Measurements from ENCODE around the gene FLOT2. TPM values are rescaled to one million over a fixed set of nuclear protein-coding genes. Genes with fewer than 3 reads are reported as not detected.

The FLOT2 gene
- total and polyA plus RNA-seq, 5 donors from 2014 or later: 167 to 345 (median 299) TPM

Other genes with a start within 250 kb of the FLOT2 start
- 41.9 TPM for gene SDF2, start 235.8 kb downstream of the FLOT2 start, total RNA-seq
- 100 to 1,000 TPM in 3 of 4 donors, 10 to 100 TPM in 1; 96.5 to 121 (median 112) TPM for gene SDF2, start 235.8 kb downstream of the FLOT2 start, polyA plus RNA-seq
- gene SUPT6H, start 235.5 kb downstream of the FLOT2 start, total RNA-seq: 167 TPM
- gene SUPT6H, start 235.5 kb downstream of the FLOT2 start, polyA plus RNA-seq: 1 to 10 TPM; 8.3 to 9.2 (median 8.9) TPM
- 5.3 TPM for gene PROCA1, start 185.8 kb downstream of the FLOT2 start, total RNA-seq
- gene PROCA1, start 185.8 kb downstream of the FLOT2 start, polyA plus RNA-seq: under 1 TPM in 3 of 4 donors, not detected in 1; 0.37 to 0.67 (median 0.63) TPM
- gene RAB34, start 179.9 kb downstream of the FLOT2 start, total RNA-seq: 4.0 TPM
- gene RAB34, start 179.9 kb downstream of the FLOT2 start, polyA plus RNA-seq: 10 to 100 TPM in 1 of 4 donors, 1 to 10 TPM in 3; 6.6 to 11.5 (median 6.9) TPM
- gene RPL23A, start 177.7 kb downstream of the FLOT2 start, total RNA-seq: 2,050 TPM
- gene RPL23A, start 177.7 kb downstream of the FLOT2 start, polyA plus RNA-seq: 1,000 to 10,000 TPM; 4,206 to 5,707 (median 4,669) TPM
- gene TLCD1, start 171.5 kb downstream of the FLOT2 start, total RNA-seq: 1.3 TPM
- not detected for gene TLCD1, start 171.5 kb downstream of the FLOT2 start, polyA plus RNA-seq
- gene NEK8, start 168.9 kb downstream of the FLOT2 start, total RNA-seq: 7.5 TPM
- gene NEK8, start 168.9 kb downstream of the FLOT2 start, polyA plus RNA-seq: 1 to 10 TPM; 1.8 to 2.6 (median 2.0) TPM
- 320 TPM for gene TRAF4, start 153.7 kb downstream of the FLOT2 start, total RNA-seq
- gene TRAF4, start 153.7 kb downstream of the FLOT2 start, polyA plus RNA-seq: 1 to 10 TPM; 1.1 to 2.9 (median 1.7) TPM
- gene FAM222B, start 54.9 kb downstream of the FLOT2 start, total RNA-seq: 23.4 TPM
- 10 to 100 TPM in 2 of 4 donors, 1 to 10 TPM in 2; 4.4 to 13.5 (median 11.1) TPM for gene FAM222B, start 54.9 kb downstream of the FLOT2 start, polyA plus RNA-seq
- gene ERAL1, start 42.7 kb downstream of the FLOT2 start, total RNA-seq: 22.1 TPM
- gene ERAL1, start 42.7 kb downstream of the FLOT2 start, polyA plus RNA-seq: 10 to 100 TPM; 37.7 to 44.9 (median 42.7) TPM
- gene DHRS13, start 5.3 kb upstream of the FLOT2 start, total RNA-seq: 21.1 TPM
- gene DHRS13, start 5.3 kb upstream of the FLOT2 start, polyA plus RNA-seq: 10 to 100 TPM; 15.0 to 21.1 (median 17.7) TPM
- gene PHF12, start 53.8 kb upstream of the FLOT2 start, total RNA-seq: 200 TPM
- 1 to 10 TPM; 5.4 to 8.4 (median 5.8) TPM for gene PHF12, start 53.8 kb upstream of the FLOT2 start, polyA plus RNA-seq
- gene SEZ6, start 108.3 kb upstream of the FLOT2 start, total RNA-seq: 0.76 TPM
- gene SEZ6, start 108.3 kb upstream of the FLOT2 start, polyA plus RNA-seq: 1 to 10 TPM in 1 of 4 donors, under 1 TPM in 1, not detected in 2; 0.57 to 1.2 TPM
- gene PIPOX, start 145.4 kb upstream of the FLOT2 start, total RNA-seq: 3.9 TPM
- 1 to 10 TPM in 2 of 4 donors, under 1 TPM in 2; 0.73 to 1.8 (median 1.1) TPM for gene PIPOX, start 145.4 kb upstream of the FLOT2 start, polyA plus RNA-seq

All from CD4-positive, CD25-positive, alpha-beta regulatory T cell (primary cell).